Thoracic aorta (tissue), 2 donors: ENCODE measurements around the gene SENP1. TPM values are rescaled to one million over a fixed set of nuclear protein-coding genes. Genes with fewer than 3 reads are reported as not detected.

Experiments used
- ATAC-seq: fragments of 150-250 bp; one replicate; pipeline ENCODE4 v1.8.0; 2017; ENCODE audit warnings: low read depth; ENCODE audit not compliant: insufficient number of reproducible peaks, low FRiP score
- DNase-seq: peaks from one replicate; pipeline ENCODE4 v3.0.0-alpha.2; 2020; ENCODE audit warnings: low spot score
- H3K27ac ChIP-seq, 2 donors: fragments of 200-600 bp; sonication (generic); 1 replicate in 1 of 2; 2 replicates in 1 of 2; pipeline ENCODE4 v1.5.1; 2016; ENCODE audit warnings: mild to moderate bottlenecking in 2 of 2, moderate library complexity in 2 of 2
- H3K27me3 ChIP-seq: fragments of 200-600 bp; sonication (generic); replicated peaks from 2 replicates; pipeline ENCODE4 v1.6.0; 2016; ENCODE audit warnings: mild to moderate bottlenecking; ENCODE audit not compliant: insufficient read depth
- H3K36me3 ChIP-seq: fragments of 200-600 bp; sonication (generic); one replicate; pipeline ENCODE4 v1.5.1; 2016
- H3K4me1 ChIP-seq, 2 donors: fragments of 200-600 bp; sonication (generic); 1 replicate in 1 of 2; 2 replicates in 1 of 2; pipeline versions ENCODE4 v1.5.1 to v1.6.0; 2016; ENCODE audit warnings: low read depth in 2 of 2, mild to moderate bottlenecking in 1 of 2; ENCODE audit not compliant: control insufficient read depth in 1 of 2
- H3K4me3 ChIP-seq: fragments of 200-600 bp; sonication (generic); 2 replicates; pipeline ENCODE4 v1.5.1; 2016; ENCODE audit warnings: mild to moderate bottlenecking
- H3K9me3 ChIP-seq: fragments of 200-600 bp; sonication (generic); 2 replicates; pipeline ENCODE4 v1.5.1; 2016
- total RNA-seq, 2 donors: library from RNA; depleted of rRNA; stranded (reverse); fragments of >200 nt; gene quantifications; one replicate each; pipeline versions ENCODE4 v1.1.0 to v1.2.3, GENCODE V29; 2016
- TF ChIP-seq, protein P1 (sequence below): fragments of 200-600 bp; sonication (generic); IDR thresholded peaks from one replicate; pipeline ENCODE4 v1.5.1; 2019; ENCODE audit warnings: antibody characterized with exemption

SENP1 gene
- total RNA-seq, 2 donors from 2014 or later, result 23.2 to 24.6 TPM

DNA sequence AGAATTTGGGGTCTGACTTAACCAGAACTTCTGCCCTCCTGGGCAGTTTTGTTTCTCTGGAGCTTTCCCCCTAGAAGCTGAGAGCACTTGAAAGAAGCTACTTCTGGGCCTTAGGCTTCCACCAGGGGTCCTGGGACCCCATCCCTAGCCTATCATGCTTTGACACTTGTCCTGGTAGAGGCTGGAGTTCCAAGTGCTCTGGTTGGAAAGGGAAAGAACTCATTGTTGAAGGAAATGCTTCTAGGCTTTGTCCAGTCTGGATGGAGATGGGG, 100.2 kb downstream of the SENP1 start:
- TF ChIP-seq, protein P1, sequence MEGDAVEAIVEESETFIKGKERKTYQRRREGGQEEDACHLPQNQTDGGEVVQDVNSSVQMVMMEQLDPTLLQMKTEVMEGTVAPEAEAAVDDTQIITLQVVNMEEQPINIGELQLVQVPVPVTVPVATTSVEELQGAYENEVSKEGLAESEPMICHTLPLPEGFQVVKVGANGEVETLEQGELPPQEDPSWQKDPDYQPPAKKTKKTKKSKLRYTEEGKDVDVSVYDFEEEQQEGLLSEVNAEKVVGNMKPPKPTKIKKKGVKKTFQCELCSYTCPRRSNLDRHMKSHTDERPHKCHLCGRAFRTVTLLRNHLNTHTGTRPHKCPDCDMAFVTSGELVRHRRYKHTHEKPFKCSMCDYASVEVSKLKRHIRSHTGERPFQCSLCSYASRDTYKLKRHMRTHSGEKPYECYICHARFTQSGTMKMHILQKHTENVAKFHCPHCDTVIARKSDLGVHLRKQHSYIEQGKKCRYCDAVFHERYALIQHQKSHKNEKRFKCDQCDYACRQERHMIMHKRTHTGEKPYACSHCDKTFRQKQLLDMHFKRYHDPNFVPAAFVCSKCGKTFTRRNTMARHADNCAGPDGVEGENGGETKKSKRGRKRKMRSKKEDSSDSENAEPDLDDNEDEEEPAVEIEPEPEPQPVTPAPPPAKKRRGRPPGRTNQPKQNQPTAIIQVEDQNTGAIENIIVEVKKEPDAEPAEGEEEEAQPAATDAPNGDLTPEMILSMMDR, result no peak
- Histone ChIP-seq H3K4me1 (peaks cover 19 to 47% of the 10 kb centered on the region in 2 donors), H3K36me3 (no peaks in the 10 kb centered on the region), H3K4me3 (no peak overlapping the region), H3K9me3 (no peaks in the 10 kb centered on the region), H3K27me3 (peaks cover 19% of the 10 kb centered on the region), H3K27ac (no peak overlapping the region)
- ATAC-seq, result no peak
- no peak for DNase-seq

DNA sequence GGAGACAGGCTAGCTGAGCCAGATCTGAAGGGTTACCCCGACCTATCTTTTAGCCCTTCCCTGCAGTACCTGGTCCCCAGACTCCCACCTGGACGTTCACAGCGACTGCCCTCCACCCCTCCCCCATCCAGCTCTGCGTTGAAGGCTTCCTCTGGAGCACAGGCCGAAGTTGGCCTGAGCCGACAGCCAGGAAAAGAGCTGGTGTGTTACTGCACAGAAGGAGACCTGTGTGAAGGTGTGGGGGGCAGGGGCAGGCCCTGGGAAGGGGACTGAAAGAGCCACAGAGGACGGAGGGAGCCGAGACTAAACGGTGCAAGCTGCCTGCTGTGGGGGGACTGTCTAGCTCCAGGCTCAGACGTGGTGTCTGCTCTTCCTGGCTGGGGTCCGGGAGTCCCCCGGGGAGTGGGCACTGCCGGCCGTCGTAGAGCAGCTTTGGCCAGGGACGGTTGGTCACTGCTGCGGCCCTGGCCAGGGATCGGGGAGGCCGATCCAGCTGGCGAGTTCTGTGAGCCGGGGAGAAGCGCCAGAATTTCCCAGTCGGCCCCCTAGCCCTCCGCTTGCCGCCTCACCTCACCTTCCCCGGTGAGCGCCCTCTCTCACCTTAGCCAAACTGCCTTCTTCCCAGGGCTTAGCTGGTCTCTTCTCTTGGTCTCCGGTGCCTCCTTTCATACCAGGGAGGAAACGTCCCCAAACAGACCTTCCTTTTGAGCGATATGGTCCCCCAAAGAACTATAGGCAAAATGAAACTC, 100.7 kb downstream of the SENP1 start:
- DNase-seq, result no peak
- TF ChIP-seq, protein P1, result no peak
- H3K4me3 ChIP-seq, result peak overlapping the region; percentile 61

DNA sequence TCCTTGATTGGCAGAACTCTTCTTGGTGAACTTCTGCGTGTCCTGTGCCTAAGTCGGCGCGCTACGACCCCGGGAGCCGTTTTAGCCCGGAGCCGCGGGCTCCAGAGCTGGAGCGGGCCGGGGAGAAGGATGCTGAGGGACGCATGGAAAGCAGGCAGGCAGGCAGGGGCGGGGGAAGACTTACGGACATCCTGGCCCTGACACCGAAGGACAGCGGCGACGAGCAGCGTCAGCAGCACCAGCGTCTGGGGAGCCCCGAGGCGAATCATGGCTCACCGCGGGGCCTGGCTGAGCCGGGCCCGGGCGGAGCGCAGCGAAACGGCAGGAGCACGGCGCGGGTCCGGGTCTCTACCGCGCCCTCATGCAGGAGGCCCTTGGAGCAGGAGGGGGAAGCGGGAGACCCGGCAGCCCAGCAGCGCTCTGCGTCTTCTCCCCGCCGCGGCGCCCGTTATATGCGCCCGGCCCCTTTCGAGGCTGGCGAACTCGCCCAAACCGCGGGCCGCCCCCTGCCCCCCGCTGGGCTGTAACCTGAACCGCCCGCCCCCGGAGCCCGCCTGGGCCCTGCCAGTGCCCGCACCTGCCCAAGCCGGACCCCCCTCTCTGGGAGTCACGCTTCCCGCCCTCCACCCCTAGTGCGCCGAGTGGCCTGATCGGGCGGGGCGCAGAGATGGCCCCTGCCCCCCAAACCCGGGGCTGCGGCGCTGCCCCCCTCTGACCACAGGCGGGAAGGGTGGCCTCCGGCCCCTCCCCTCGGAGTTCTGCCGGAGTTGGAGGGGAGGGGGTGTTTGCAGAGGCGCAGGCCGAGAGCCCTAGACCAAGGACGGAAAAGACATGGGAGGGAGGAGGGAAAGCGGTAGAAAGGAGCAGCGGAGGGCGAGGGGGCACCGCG, 101.6 kb downstream of the SENP1 start, which contains the start of gene COL2A1:
TSS of gene COL2A1 (minus strand) at position 424 of the 889 bp plus-strand sequence. CDS start at position 269, 155 bp downstream.
- peaks cover 19 to 47% of the 10 kb centered on the region in 2 donors for H3K4me1 ChIP-seq
- TF ChIP-seq, protein P1, result no peak
- no peak within 1 kb of the TSS for H3K27ac ChIP-seq
- peaks cover 19% of the 10 kb centered on the region for H3K27me3 ChIP-seq
- ATAC-seq, result no peak
- peak within 1 kb of the TSS; percentile 61 for H3K4me3 ChIP-seq
- DNase-seq, result no peak
- H3K9me3 ChIP-seq, result no peaks in the 10 kb centered on the region
- H3K36me3 ChIP-seq, result no peaks in the 10 kb centered on the region

More for the DNA sequence above, 100.7 kb downstream of the SENP1 start:
- no peaks in the 10 kb centered on the region for H3K9me3 ChIP-seq
- no peak for ATAC-seq
- peaks cover 19 to 47% of the 10 kb centered on the region in 2 donors for H3K4me1 ChIP-seq
- H3K27ac ChIP-seq, result no peak overlapping the region
- peaks cover 19% of the 10 kb centered on the region for H3K27me3 ChIP-seq
- no peaks in the 10 kb centered on the region for H3K36me3 ChIP-seq

DNA sequence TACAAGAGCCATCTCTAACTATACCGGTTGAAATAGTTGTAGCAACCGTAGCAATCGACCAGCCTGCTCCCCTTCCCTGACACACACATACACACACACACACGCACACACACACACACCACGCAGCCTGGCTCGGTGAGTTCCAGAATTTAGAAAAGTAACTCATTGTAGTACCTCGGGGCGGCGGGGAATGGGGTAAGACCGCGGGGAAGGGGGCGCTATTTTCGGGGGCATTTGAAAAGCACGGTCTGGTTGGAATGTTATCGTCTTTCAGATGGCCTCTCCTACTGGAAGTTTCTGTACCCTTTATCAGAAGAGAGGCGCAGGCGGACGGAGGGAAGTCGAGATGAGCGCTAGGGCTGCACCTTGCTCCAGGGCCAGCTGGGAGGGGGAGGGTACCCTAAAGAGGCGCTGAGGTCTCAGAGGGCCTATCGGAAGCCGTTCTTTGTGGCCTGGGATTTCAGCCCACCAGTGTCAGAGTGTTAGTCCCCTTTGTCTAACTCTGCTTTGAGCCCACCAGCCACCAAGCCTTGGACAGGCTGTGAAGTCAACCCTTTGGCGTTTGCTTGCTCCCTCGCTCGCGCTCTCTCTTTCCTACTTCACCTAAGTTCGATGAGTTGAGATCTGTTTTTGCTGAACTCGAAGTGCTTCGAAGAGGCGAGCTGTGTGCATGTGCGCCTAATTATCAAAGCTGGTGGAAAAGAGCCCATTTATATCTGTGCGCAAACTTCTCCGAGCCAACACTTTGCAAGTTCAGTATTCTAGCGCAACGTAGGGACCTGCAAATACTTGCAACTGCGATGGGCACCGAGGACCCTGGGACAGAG, 102.4 kb downstream of the SENP1 start:
- ATAC-seq (no peak), DNase-seq (no peak)
- TF ChIP-seq, protein P1, result no peak
- H3K4me1 ChIP-seq, result peaks cover 19 to 47% of the 10 kb centered on the region in 2 donors
- H3K36me3 ChIP-seq, result no peaks in the 10 kb centered on the region
- no peak overlapping the region for H3K27ac ChIP-seq
- no peaks in the 10 kb centered on the region for H3K9me3 ChIP-seq
- peak overlapping the region; percentile 79 for H3K4me3 ChIP-seq
- H3K27me3 ChIP-seq, result peaks cover 19% of the 10 kb centered on the region
